SW 1271 (cell line): Measurements from ENCODE around the gene ESPNL.

ENCODE experiments used
- DNase-seq, 2 experiments: peaks; one replicate each; lab custom pipeline; 2025; lab: John Stamatoyannopoulos, UW

Gene ESPNL

GRCh38 chr2:238097988-238098871, 1.9 kb upstream of the ESPNL start:
- DNase-seq: peak in 1 of 2 experiments; percentile 60

GRCh38 chr2:238098901-238099713, 1.0 kb upstream of the ESPNL start:
- DNase-seq: no peak

- no peak for DNase-seq
Observed at GRCh38 chr2:238099714-238100048, 459 bp upstream of the ESPNL start.

GRCh38 chr2:238100821-238101771, 956 bp downstream of the ESPNL start:
- no peak for DNase-seq

- DNase-seq: no peak
Observed at GRCh38 chr2:238101891-238102841, 2.0 kb downstream of the ESPNL start.

GRCh38 chr2:238102865-238103264, 2.7 kb downstream of the ESPNL start:
- DNase-seq: no peak

GRCh38 chr2:238103465-238104225, 3.5 kb downstream of the ESPNL start:
- DNase-seq: no peak

- DNase-seq: no peak
Observed at GRCh38 chr2:238104226-238104690, 4.1 kb downstream of the ESPNL start.

GRCh38 chr2:238104691-238105371, 4.7 kb downstream of the ESPNL start:
- DNase-seq: no peak

- no peak for DNase-seq
Observed at GRCh38 chr2:238105506-238106338, 5.6 kb downstream of the ESPNL start.

GRCh38 chr2:238106339-238106697, 6.2 kb downstream of the ESPNL start:
- DNase-seq: no peak

- no peak for DNase-seq
Observed at GRCh38 chr2:238106698-238107524, 6.8 kb downstream of the ESPNL start.

GRCh38 chr2:238107525-238108422, 7.6 kb downstream of the ESPNL start:
- no peak for DNase-seq

GRCh38 chr2:238108423-238109183, 8.5 kb downstream of the ESPNL start:
- DNase-seq: no peak

- DNase-seq: no peak
Observed at GRCh38 chr2:238113611-238114010, 13.5 kb downstream of the ESPNL start.

GRCh38 chr2:238114331-238114841, 14.2 kb downstream of the ESPNL start:
- DNase-seq: no peak
